Progenitor cell of endocrine pancreas (in vitro differentiated cells): ENCODE measurements around the gene LAYN. TPM values are rescaled to one million over a fixed set of nuclear protein-coding genes. Genes with fewer than 3 reads are reported as not detected.

Experiments used
- DNase-seq: peaks from one replicate; pipeline ENCODE4 v3.0.0; 2021; ENCODE audit warnings: low spot score; ENCODE audit not compliant: unreplicated experiment
- H3K27ac Mint-ChIP-seq: 2 replicates; pipeline ENCODE4 v1.8.0; 2021; ENCODE audit warnings: mild to moderate bottlenecking, moderate library complexity, mixed read lengths
- H3K27me3 Mint-ChIP-seq: 2 replicates; pipeline ENCODE4 v1.8.0; 2021; ENCODE audit warnings: mixed read lengths
- H3K36me3 Mint-ChIP-seq: 2 replicates; pipeline ENCODE4 v1.8.0; 2022; ENCODE audit warnings: mixed read lengths; ENCODE audit not compliant: insufficient read depth
- H3K4me1 Mint-ChIP-seq: 2 replicates; pipeline ENCODE4 v1.8.0; 2021; ENCODE audit warnings: low read depth, mixed read lengths
- H3K4me3 Mint-ChIP-seq: 2 replicates; pipeline ENCODE4 v1.8.0; 2021; ENCODE audit warnings: low read depth, mild to moderate bottlenecking, moderate library complexity, mixed read lengths
- H3K9me3 Mint-ChIP-seq: 2 replicates; pipeline ENCODE4 v1.8.0; 2021; ENCODE audit warnings: low read depth, mixed read lengths
- total RNA-seq: library from RNA; stranded (reverse); gene quantifications from 2 replicates; pipeline ENCODE4 v1.2.1, GENCODE V29; 2021
- TF ChIP-seq, protein P1 (sequence below): fragments of 200-600 bp; sonication (generic); IDR thresholded peaks from one replicate; pipeline ENCODE4 v1.5.0; 2021; ENCODE audit warnings: antibody characterized with exemption, mild to moderate bottlenecking; ENCODE audit not compliant: unreplicated experiment

Gene LAYN
- total RNA-seq, 1 donor from 2014 or later, result 4.5 TPM

DNA sequence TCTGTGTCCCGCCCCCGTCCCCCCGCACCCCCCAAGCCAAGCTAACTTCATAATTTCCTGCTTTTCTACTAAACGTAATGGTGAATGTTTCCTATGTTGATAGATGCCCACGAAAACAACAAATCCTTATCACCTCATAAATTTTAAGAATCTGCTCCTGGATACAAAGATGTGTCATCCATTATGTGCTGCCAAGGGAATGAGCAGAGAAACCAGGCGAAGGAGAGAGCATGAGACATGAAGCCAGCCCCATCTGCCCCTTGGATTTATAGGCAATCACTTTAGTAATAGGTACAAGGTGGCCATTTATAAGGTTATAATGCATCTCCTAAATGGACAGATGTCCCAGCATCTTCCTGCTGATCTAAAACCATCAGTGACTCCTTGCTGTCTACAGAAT, 30.3 kb downstream of the LAYN start:
- Mint-ChIP-seq H3K4me1 (peaks cover 34% of the 10 kb centered on the region), H3K36me3 (no peaks in the 10 kb centered on the region), H3K27ac (no peak overlapping the region), H3K4me3 (no peak overlapping the region), H3K9me3 (no peaks in the 10 kb centered on the region), H3K27me3 (no peaks in the 10 kb centered on the region)
- TF ChIP-seq, protein P1, sequence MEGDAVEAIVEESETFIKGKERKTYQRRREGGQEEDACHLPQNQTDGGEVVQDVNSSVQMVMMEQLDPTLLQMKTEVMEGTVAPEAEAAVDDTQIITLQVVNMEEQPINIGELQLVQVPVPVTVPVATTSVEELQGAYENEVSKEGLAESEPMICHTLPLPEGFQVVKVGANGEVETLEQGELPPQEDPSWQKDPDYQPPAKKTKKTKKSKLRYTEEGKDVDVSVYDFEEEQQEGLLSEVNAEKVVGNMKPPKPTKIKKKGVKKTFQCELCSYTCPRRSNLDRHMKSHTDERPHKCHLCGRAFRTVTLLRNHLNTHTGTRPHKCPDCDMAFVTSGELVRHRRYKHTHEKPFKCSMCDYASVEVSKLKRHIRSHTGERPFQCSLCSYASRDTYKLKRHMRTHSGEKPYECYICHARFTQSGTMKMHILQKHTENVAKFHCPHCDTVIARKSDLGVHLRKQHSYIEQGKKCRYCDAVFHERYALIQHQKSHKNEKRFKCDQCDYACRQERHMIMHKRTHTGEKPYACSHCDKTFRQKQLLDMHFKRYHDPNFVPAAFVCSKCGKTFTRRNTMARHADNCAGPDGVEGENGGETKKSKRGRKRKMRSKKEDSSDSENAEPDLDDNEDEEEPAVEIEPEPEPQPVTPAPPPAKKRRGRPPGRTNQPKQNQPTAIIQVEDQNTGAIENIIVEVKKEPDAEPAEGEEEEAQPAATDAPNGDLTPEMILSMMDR, result no peak
- no peak for DNase-seq

DNA sequence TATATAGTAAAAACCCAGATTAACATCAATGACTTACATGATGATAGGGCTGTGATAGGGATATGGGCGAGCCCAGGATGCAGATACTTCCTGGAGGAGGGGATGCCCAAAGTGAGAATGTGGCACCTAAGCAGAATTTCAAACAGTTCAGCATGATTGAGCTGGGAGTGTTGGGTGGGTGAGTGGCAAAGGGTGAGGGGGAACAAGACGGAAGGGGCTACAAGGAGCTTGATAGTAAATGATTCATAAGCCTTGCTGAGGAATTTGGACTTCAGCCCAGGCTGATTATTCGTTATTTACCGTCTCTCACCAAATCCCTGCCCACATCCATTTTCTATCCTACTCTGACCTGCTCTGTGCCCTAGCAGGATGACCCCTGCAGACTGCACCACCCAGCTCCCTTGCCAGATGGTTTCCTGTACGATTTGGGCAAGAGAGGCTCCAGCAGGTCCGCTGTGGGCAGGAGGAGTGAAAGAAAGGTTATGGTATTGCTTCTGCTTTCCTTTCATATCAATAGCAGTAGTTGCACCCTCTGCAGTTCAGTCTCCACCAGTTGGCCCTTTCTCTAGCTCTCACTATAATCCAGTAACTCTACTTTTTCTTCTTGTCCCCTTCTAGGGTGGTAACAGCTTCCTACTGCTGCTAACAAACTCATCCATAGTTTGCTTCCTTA, 31.4 kb downstream of the LAYN start:
- TF ChIP-seq, protein P1, result no peak
- Mint-ChIP-seq H3K4me1 (peaks cover 34% of the 10 kb centered on the region), H3K27ac (no peak overlapping the region), H3K4me3 (no peak overlapping the region), H3K9me3 (no peaks in the 10 kb centered on the region), H3K27me3 (no peaks in the 10 kb centered on the region), H3K36me3 (no peaks in the 10 kb centered on the region)
- no peak for DNase-seq

GRCh38 chr11:111572581-111572980, 32.1 kb downstream of the LAYN start:
- H3K27ac Mint-ChIP-seq, result no peak overlapping the region
- no peaks in the 10 kb centered on the region for H3K36me3 Mint-ChIP-seq
- TF ChIP-seq, protein P1, result no peak
- H3K4me3 Mint-ChIP-seq, result no peak overlapping the region
- no peak for DNase-seq
- no peaks in the 10 kb centered on the region for H3K9me3 Mint-ChIP-seq
- no peaks in the 10 kb centered on the region for H3K27me3 Mint-ChIP-seq
- peaks cover 34% of the 10 kb centered on the region for H3K4me1 Mint-ChIP-seq

DNA sequence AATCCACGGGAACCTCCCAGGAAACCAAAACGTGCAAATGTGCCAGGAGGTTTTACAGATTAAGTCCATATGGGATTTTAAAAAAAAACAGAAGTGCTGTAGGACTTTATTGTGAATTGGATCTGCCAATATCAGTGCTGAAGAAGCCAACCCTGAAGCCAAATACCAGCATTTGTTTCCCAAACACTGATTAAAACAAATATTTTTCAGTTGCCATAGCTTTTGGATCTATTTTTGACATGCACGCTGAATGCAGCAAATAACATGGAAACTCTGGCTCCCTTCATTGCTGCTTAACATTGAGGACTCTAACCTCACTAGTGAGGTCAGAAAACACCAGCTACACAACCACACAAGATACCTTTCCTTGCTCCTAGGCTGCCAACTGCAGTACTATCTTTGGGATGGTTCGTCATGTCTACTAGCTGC, 33.3 kb downstream of the LAYN start:
- H3K4me1 Mint-ChIP-seq, result peaks cover 34% of the 10 kb centered on the region
- no peaks in the 10 kb centered on the region for H3K9me3 Mint-ChIP-seq
- no peak overlapping the region for H3K27ac Mint-ChIP-seq
- no peaks in the 10 kb centered on the region for H3K36me3 Mint-ChIP-seq
- H3K4me3 Mint-ChIP-seq, result no peak overlapping the region
- TF ChIP-seq, protein P1, result no peak
- no peaks in the 10 kb centered on the region for H3K27me3 Mint-ChIP-seq
- DNase-seq, result no peak

DNA sequence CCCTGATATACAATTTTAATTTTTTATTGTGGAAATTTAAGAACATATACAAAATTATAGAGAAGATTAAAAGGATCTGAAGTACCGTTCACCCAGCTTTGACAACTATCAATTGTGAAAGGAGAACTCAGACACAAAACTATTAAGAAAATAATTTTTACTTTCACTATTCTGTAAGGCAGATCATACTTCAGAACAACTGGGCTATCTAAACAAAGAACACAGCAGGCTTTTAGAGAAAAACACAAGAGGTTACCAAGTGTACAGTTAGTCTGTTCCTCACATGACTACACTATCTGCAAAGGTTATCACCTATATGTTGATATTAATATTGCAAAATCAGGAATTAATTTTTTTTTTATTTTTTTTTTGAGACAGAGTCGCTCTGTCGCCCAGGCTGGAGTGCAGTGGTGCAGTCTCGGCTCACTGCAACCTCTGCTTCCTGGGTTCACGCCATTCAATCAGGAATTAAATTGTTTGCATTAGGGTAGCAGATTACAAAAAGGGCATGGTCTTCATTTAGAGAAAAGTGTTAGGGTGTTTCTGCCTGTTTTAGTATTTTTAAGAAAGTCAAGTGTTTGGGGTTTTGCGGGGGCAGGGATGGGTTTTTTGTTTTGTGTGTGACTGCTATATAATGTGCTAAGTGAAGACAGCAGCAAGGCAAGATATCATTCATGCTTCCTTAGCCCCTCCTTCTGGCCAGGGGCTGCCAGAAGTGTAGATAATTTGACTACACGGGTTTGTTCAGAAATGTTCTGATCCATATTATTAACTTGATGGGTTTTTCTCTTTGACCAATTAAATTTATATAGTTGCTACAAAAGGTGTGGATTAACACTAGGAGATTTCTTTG, 34.1 kb downstream of the LAYN start:
- DNase-seq, result no peak
- Mint-ChIP-seq H3K27ac (no peak overlapping the region), H3K4me3 (no peak overlapping the region), H3K4me1 (peaks cover 34% of the 10 kb centered on the region), H3K36me3 (no peaks in the 10 kb centered on the region), H3K27me3 (no peaks in the 10 kb centered on the region), H3K9me3 (no peaks in the 10 kb centered on the region)
- TF ChIP-seq, protein P1, result no peak
